Stimulated activated CD4-positive, alpha-beta T cell treated with anti-CD3 and anti-CD28 coated beads, Interleukin-12 subunit alpha, Interleukin-12 subunit beta, amount 100 ng/mL, for 24 hours (primary cell): Measurements from ENCODE around the gene LRRC10B.

Experiments used
- DNase-seq, 2 experiments: peaks; one replicate each; pipeline ENCODE4 v3.0.0-alpha.2; 2020; ENCODE audit warnings: low read depth in 2 of 2

Gene LRRC10B

DNA sequence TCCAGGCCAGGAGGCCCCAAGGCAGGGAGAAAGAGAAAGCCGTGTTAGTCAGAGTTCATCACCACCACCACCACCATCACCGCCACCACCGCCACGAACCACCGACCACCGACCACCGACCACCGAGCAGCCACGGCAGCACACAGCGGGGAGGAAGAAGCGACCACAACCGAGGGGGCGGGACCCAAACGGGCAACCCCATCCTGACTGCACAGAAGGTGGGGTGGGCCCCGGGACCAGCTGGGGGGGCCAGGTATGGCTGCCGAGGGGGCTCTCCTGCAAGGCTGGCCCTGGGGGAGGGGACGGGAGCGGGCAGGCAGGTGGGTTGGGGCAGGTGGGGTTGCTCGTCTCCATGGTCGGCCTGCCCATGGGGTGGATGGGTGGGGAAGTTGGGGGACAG is 38.1 kb downstream of the LRRC10B start:
- no peak for DNase-seq

DNA sequence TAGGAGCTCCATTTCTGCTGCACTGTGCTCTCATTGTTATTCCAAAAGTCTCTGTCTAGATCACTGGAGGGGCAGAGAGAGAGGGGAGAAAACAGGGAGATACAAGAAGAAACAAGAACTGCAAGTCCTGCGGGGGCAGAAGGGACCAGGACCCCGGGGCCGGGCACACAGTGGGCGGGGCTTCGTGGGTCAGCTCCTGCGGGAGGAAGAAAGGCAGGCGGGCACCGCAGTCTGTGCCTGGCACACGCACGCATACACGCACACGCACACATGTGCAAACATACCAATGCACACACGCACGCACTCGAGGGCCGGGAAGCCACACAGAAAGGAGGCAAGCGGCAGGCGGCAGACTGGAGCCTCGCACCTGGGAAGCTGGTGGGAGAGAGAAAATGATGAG is 38.7 kb downstream of the LRRC10B start:
- no peak for DNase-seq

- DNase-seq = no peak
These were observed 40.6 kb downstream of the LRRC10B start for GRCh38 chr11:61549177-61549576.

- DNase-seq = no peak
These were observed 41.4 kb downstream of the LRRC10B start for GRCh38 chr11:61549662-61550568.

GRCh38 chr11:61550665-61551227 is 42.2 kb downstream of the LRRC10B start:
- DNase-seq = no peak

DNA sequence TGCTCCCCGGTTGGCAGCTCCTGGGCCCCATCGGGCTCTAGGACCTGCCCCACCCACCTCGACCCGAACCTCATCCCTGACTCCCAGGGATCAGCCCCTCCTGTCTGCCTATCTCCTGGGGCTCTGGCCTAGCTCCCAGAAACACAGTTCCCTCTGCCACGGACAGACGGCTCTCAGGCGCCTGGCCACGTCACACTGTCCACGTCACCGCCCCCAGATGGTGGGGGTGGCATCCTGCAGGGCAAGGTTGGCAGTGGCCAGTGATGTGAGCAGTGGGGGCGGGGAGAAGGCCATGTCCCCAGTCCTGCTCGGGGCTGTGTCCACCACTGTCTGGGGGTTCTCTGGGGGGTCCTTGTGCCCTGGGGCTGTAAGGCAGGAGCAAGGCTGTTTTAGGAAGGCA is 43.1 kb downstream of the LRRC10B start:
- DNase-seq = no peak

DNA sequence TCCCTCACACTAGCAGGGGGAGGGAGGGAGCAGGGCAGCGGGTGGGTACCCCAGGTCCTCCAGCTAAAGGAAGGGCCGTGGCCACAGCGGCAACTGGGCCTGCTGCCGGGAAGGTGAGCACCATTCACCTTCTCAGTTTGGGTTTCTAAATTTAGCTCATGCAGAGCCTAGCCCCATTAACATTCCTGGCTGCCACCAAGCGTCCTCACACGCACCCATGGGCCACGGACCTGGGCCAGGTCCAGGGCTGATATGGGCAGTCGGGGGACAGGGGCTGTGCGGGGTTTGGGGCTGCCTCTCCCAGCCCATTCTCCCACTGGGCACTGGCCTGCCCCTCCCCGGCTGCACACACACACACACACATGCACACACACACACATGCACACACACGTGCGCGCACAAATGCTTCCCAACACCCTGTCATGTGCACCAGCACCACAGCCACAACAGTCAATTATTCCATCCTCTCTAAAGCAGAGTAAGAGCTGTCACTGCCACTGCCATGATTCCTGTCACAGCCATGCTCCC is 43.6 kb downstream of the LRRC10B start:
- DNase-seq = no peak

GRCh38 chr11:61553373-61554171 is 45.0 kb downstream of the LRRC10B start:
- DNase-seq = no peak

GRCh38 chr11:61554172-61554988 is 45.8 kb downstream of the LRRC10B start:
- DNase-seq = no peak

GRCh38 chr11:61555051-61555969 is 46.8 kb downstream of the LRRC10B start:
- DNase-seq = no peak

DNA sequence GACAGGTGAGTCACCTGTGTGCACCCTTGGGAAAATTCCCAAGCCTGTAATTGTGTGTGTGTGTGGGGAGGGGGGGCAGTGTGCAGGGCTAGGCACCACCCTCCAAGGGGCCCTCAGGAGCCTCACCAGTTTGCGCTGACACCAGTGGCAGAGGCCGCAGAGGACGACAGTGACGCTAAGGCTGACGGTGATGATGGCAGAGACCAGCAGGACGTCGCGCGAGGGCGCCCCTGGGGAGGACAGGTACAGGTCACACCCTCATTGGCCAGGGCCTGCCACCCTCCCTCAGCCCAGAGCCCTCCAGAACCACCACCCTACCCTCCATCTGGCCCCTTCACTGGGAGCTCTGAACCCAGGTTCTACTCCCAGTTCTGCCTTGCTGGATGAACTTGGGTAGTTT is 47.4 kb downstream of the LRRC10B start:
- no peak for DNase-seq

GRCh38 chr11:61556621-61557020 is 48.1 kb downstream of the LRRC10B start:
- no peak for DNase-seq
